Testis (tissue), 3 donors: ENCODE data around the gene EZH2. TPM values are rescaled to one million over a fixed set of nuclear protein-coding genes. Genes with fewer than 3 reads are reported as not detected.

Source experiments
- DNase-seq: peaks from one replicate; pipeline ENCODE4 v3.0.0-alpha.2; 2019
- H3K27ac ChIP-seq, 2 donors: fragments of 200-600 bp; sonication (generic); one replicate each; pipeline ENCODE4 v1.5.1; 2019
- H3K27me3 ChIP-seq: fragments of 200-600 bp; sonication (generic); one replicate; pipeline ENCODE4 v1.5.1; 2019
- H3K36me3 ChIP-seq: fragments of 200-600 bp; sonication (generic); one replicate; pipeline ENCODE4 v1.5.1; 2017; ENCODE audit warnings: low read depth; ENCODE audit errors: missing control alignments
- H3K4me1 ChIP-seq: fragments of 200-600 bp; sonication (generic); one replicate; pipeline ENCODE4 v1.5.1; 2019
- H3K4me3 ChIP-seq, 2 donors: fragments of 200-600 bp; sonication (generic); one replicate each; pipeline ENCODE4 v1.5.1; 2017 to 2019
- H3K9me3 ChIP-seq: fragments of 200-600 bp; sonication (generic); one replicate; pipeline ENCODE4 v1.5.1; 2017
- CTCF ChIP-seq, 3 experiments: fragments of 450-650 bp in 2 of 3; fragments of 200-600 bp in 1 of 3; sonication (generic) in 1 of 3; IDR thresholded peaks; one replicate each; pipeline ENCODE4 v1.5.1; 2016 to 2019; ENCODE audit warnings: antibody characterized with exemption in 3 of 3, mild to moderate bottlenecking in 2 of 3, moderate library complexity in 1 of 3
- POLR2A ChIP-seq: fragments of 450-650 bp; IDR thresholded peaks from one replicate; pipeline ENCODE4 v1.6.1; 2017; ENCODE audit warnings: antibody characterized with exemption, mild to moderate bottlenecking, moderate library complexity
- WGBS, 2 donors: methylation state at CpG; one replicate each; pipeline ENCODE4 v1.1.5; 2018; 5-methylcytosine and 5-hydroxymethylcytosine counted together
- intact Hi-C: fragments of 100-400 bp; cut with DNase I; formaldehyde crosslinking; loops from one replicate; pipeline ENCODE4 v1.15.1; 2023; ENCODE audit warnings: low total_unique reads
- polyA plus RNA-seq: library from polyadenylated mRNA; stranded (reverse); fragments of 350-450 nt; fragmentation: Illumina TruSeq; extraction: RNeasy Lipid Tissue Mini Kit (QIAGEN cat#74804); gene quantifications from one replicate; pipeline ENCODE4 v1.2.3, GENCODE V29; 2014; ENCODE audit warnings: low read depth, low replicate concordance; ENCODE audit not compliant: insufficient read depth
- total RNA-seq, 2 donors: library from RNA; depleted of rRNA; stranded (reverse); fragments of >200 nt; gene quantifications; one replicate each; pipeline ENCODE4 v1.2.3, GENCODE V29; 2016

EZH2 gene
- total and polyA plus RNA-seq, 3 donors from 2014 or later = 27.0 to 60.3 (median 36.0) TPM

- no peak for DNase-seq
- WGBS, 2 donors = 89 to 92% methylated on average over 9 of the region's 9 CpGs
Measured at GRCh38 chr7:148906707-148907498, 22.8 kb upstream of the EZH2 start.

GRCh38 chr7:148905093-148905666, 21.1 kb upstream of the EZH2 start:
- Histone ChIP-seq H3K36me3 (no peaks in the 10 kb centered on the region), H3K4me3 (no peak overlapping the region), H3K9me3 (no peaks in the 10 kb centered on the region), H3K27me3 (no peaks in the 10 kb centered on the region), H3K27ac (no peak overlapping the region), H3K4me1 (no peaks in the 10 kb centered on the region)
- no peak for TF ChIP-seq POLR2A
- TF ChIP-seq CTCF (IDR thresholded peaks at IDR 0.05) = no peak
- no peak for DNase-seq
- intact Hi-C loops = no loop called here
- 48 to 61% methylated on average over 6 of the region's 6 CpGs for WGBS, 2 donors

More at GRCh38 chr7:148906707-148907498, 22.8 kb upstream of the EZH2 start:
- H3K4me3 ChIP-seq = no peak overlapping the region
- no peaks in the 10 kb centered on the region for H3K9me3 ChIP-seq
- no peaks in the 10 kb centered on the region for H3K27me3 ChIP-seq
- no peaks in the 10 kb centered on the region for H3K4me1 ChIP-seq
- intact Hi-C loops = no loop called here
- no peaks in the 10 kb centered on the region for H3K36me3 ChIP-seq
- no peak for TF ChIP-seq POLR2A
- TF ChIP-seq CTCF (IDR thresholded peaks at IDR 0.05) = no peak
- no peak overlapping the region for H3K27ac ChIP-seq

- intact Hi-C loops = no loop called here
- Histone ChIP-seq H3K27ac (no peak overlapping the region), H3K4me3 (no peak overlapping the region), H3K36me3 (no peaks in the 10 kb centered on the region), H3K4me1 (no peaks in the 10 kb centered on the region), H3K9me3 (no peaks in the 10 kb centered on the region), H3K27me3 (no peaks in the 10 kb centered on the region)
- 93 to 95% methylated on average over 1 of the region's 1 CpG for WGBS, 2 donors
- no peak for DNase-seq
- TF ChIP-seq POLR2A (no peak), CTCF (IDR thresholded peaks at IDR 0.05) (no peak)
Measured at GRCh38 chr7:148903504-148903903, 19.4 kb upstream of the EZH2 start.

DNA sequence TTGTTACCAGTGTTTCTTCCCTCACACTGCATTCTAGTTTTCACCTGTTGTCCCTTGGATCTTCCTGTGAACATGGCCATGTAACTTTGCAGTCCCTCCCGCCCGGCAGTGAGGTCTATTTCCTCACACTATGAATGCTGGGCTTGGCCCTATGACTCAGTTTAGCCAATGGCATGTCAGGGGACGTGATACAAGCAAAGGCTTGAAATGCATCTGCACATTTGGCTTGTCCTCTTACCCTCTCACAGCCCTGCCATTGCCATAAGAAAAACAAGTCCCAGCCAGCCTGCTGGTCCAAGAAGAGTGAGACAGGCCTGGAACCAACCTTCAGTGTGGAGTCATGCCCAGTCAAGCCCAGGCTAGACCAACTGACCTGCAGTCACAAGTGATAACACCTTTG, 17.1 kb upstream of the EZH2 start:
- 94 to 96% methylated on average over 3 of the region's 3 CpGs for WGBS, 2 donors
- no peaks in the 10 kb centered on the region for H3K27me3 ChIP-seq
- no peak for TF ChIP-seq CTCF (IDR thresholded peaks at IDR 0.05)
- no peak for TF ChIP-seq POLR2A
- H3K36me3 ChIP-seq = no peaks in the 10 kb centered on the region
- DNase-seq = no peak
- no peaks in the 10 kb centered on the region for H3K9me3 ChIP-seq
- H3K4me1 ChIP-seq = no peaks in the 10 kb centered on the region
- H3K27ac ChIP-seq = no peak overlapping the region
- intact Hi-C loops = no loop called here
- no peak overlapping the region for H3K4me3 ChIP-seq
